Measurements from ENCODE around the gene FN3KRP. TPM values are rescaled to one million over a fixed set of nuclear protein-coding genes. Genes with fewer than 3 reads are reported as not detected.

FN3KRP gene
- polyA plus RNA-seq, 2 donors = 15.6 to 19.0 TPM

- WGBS, 2 donors = 53 to 66% methylated on average over 10 of the region's 10 CpGs
- H3K4me3 ChIP-seq (ENCODE audit: low read depth in 1 of 2, low read length in 2 of 2) = no peak overlapping the region
These were observed 29.1 kb upstream of the FN3KRP start for GRCh38 chr17:82687375-82687861.

GRCh38 chr17:82687871-82688270 is 28.6 kb upstream of the FN3KRP start:
- 87 to 95% methylated on average over 9 of the region's 9 CpGs for WGBS, 2 donors
- H3K4me1 ChIP-seq (ENCODE audit: control insufficient read depth in 2 of 2, insufficient read depth in 2 of 2, low read length in 1 of 2) = no peaks in the 10 kb centered on the region
- H3K4me3 ChIP-seq (ENCODE audit: low read depth in 1 of 2, low read length in 2 of 2) = no peak overlapping the region
- peaks cover 3% of the 10 kb centered on the region in 2 donors for H3K36me3 ChIP-seq (ENCODE audit: control insufficient read depth in 2 of 2, insufficient read depth in 2 of 2, low read length in 1 of 2)
- no peaks in the 10 kb centered on the region for H3K27me3 ChIP-seq (ENCODE audit: control insufficient read depth in 1 of 2, insufficient read depth in 2 of 2, low read length in 2 of 2)
- no peak overlapping the region for H3K27ac ChIP-seq (ENCODE audit: low read depth in 2 of 2, low read length in 1 of 2)
- H3K9me3 ChIP-seq (ENCODE audit: control insufficient read depth in 2 of 2, insufficient read depth in 1 of 2, low read depth in 1 of 2, low read length in 1 of 2) = no peaks in the 10 kb centered on the region

More at GRCh38 chr17:82687375-82687861, 29.1 kb upstream of the FN3KRP start:
- H3K9me3 ChIP-seq (ENCODE audit: control insufficient read depth in 2 of 2, insufficient read depth in 1 of 2, low read depth in 1 of 2, low read length in 1 of 2) = no peaks in the 10 kb centered on the region
- no peaks in the 10 kb centered on the region for H3K4me1 ChIP-seq (ENCODE audit: control insufficient read depth in 2 of 2, insufficient read depth in 2 of 2, low read length in 1 of 2)
- peaks cover 3% of the 10 kb centered on the region in 2 donors for H3K36me3 ChIP-seq (ENCODE audit: control insufficient read depth in 2 of 2, insufficient read depth in 2 of 2, low read length in 1 of 2)
- no peaks in the 10 kb centered on the region for H3K27me3 ChIP-seq (ENCODE audit: control insufficient read depth in 1 of 2, insufficient read depth in 2 of 2, low read length in 2 of 2)
- H3K27ac ChIP-seq (ENCODE audit: low read depth in 2 of 2, low read length in 1 of 2) = no peak overlapping the region

- Histone ChIP-seq H3K27me3 (ENCODE audit: control insufficient read depth in 1 of 2, insufficient read depth in 2 of 2, low read length in 2 of 2) (no peaks in the 10 kb centered on the region), H3K4me1 (ENCODE audit: control insufficient read depth in 2 of 2, insufficient read depth in 2 of 2, low read length in 1 of 2) (no peaks in the 10 kb centered on the region), H3K27ac (ENCODE audit: low read depth in 2 of 2, low read length in 1 of 2) (no peak overlapping the region), H3K4me3 (ENCODE audit: low read depth in 1 of 2, low read length in 2 of 2) (no peak overlapping the region), H3K36me3 (ENCODE audit: control insufficient read depth in 2 of 2, insufficient read depth in 2 of 2, low read length in 1 of 2) (peaks cover 3% of the 10 kb centered on the region in 2 donors), H3K9me3 (ENCODE audit: control insufficient read depth in 2 of 2, insufficient read depth in 1 of 2, low read depth in 1 of 2, low read length in 1 of 2) (no peaks in the 10 kb centered on the region)
- 87 to 88% methylated on average over 8 of the region's 8 CpGs for WGBS, 2 donors
These were observed 27.4 kb upstream of the FN3KRP start for GRCh38 chr17:82689077-82689476.

GRCh38 chr17:82690786-82691489 is 25.6 kb upstream of the FN3KRP start:
- Histone ChIP-seq H3K27ac (ENCODE audit: low read depth in 2 of 2, low read length in 1 of 2) (no peak overlapping the region), H3K4me3 (ENCODE audit: low read depth in 1 of 2, low read length in 2 of 2) (no peak overlapping the region), H3K9me3 (ENCODE audit: control insufficient read depth in 2 of 2, insufficient read depth in 1 of 2, low read depth in 1 of 2, low read length in 1 of 2) (no peaks in the 10 kb centered on the region), H3K36me3 (ENCODE audit: control insufficient read depth in 2 of 2, insufficient read depth in 2 of 2, low read length in 1 of 2) (peaks cover 0 to 3% of the 10 kb centered on the region in 2 donors), H3K27me3 (ENCODE audit: control insufficient read depth in 1 of 2, insufficient read depth in 2 of 2, low read length in 2 of 2) (no peaks in the 10 kb centered on the region), H3K4me1 (ENCODE audit: control insufficient read depth in 2 of 2, insufficient read depth in 2 of 2, low read length in 1 of 2) (no peaks in the 10 kb centered on the region)
- WGBS, 2 donors = 74 to 81% methylated on average over 18 of the region's 18 CpGs

- Histone ChIP-seq H3K36me3 (ENCODE audit: control insufficient read depth in 2 of 2, insufficient read depth in 2 of 2, low read length in 1 of 2) (peaks cover 0 to 3% of the 10 kb centered on the region in 2 donors), H3K9me3 (ENCODE audit: control insufficient read depth in 2 of 2, insufficient read depth in 1 of 2, low read depth in 1 of 2, low read length in 1 of 2) (no peaks in the 10 kb centered on the region), H3K4me3 (ENCODE audit: low read depth in 1 of 2, low read length in 2 of 2) (no peak overlapping the region), H3K4me1 (ENCODE audit: control insufficient read depth in 2 of 2, insufficient read depth in 2 of 2, low read length in 1 of 2) (peaks cover under 1% of the 10 kb centered on the region in 2 donors), H3K27me3 (ENCODE audit: control insufficient read depth in 1 of 2, insufficient read depth in 2 of 2, low read length in 2 of 2) (no peaks in the 10 kb centered on the region), H3K27ac (ENCODE audit: low read depth in 2 of 2, low read length in 1 of 2) (no peak overlapping the region)
- 88 to 91% methylated on average over 11 to 14 of the region's 17 CpGs for WGBS, 2 donors
These were observed 24.8 kb upstream of the FN3KRP start for GRCh38 chr17:82691714-82692113.

GRCh38 chr17:82692268-82692667 is 24.2 kb upstream of the FN3KRP start:
- Histone ChIP-seq H3K4me1 (ENCODE audit: control insufficient read depth in 2 of 2, insufficient read depth in 2 of 2, low read length in 1 of 2) (peaks cover 6% of the 10 kb centered on the region in 2 donors), H3K27me3 (ENCODE audit: control insufficient read depth in 1 of 2, insufficient read depth in 2 of 2, low read length in 2 of 2) (no peaks in the 10 kb centered on the region), H3K9me3 (ENCODE audit: control insufficient read depth in 2 of 2, insufficient read depth in 1 of 2, low read depth in 1 of 2, low read length in 1 of 2) (no peaks in the 10 kb centered on the region), H3K27ac (ENCODE audit: low read depth in 2 of 2, low read length in 1 of 2) (no peak overlapping the region), H3K36me3 (ENCODE audit: control insufficient read depth in 2 of 2, insufficient read depth in 2 of 2, low read length in 1 of 2) (peaks cover 0 to 3% of the 10 kb centered on the region in 2 donors), H3K4me3 (ENCODE audit: low read depth in 1 of 2, low read length in 2 of 2) (no peak overlapping the region)
- 85 to 90% methylated on average over 15 to 16 of the region's 16 CpGs for WGBS, 2 donors

- Histone ChIP-seq H3K4me3 (ENCODE audit: low read depth in 1 of 2, low read length in 2 of 2) (no peak overlapping the region), H3K9me3 (ENCODE audit: control insufficient read depth in 2 of 2, insufficient read depth in 1 of 2, low read depth in 1 of 2, low read length in 1 of 2) (no peaks in the 10 kb centered on the region), H3K27ac (ENCODE audit: low read depth in 2 of 2, low read length in 1 of 2) (no peak overlapping the region), H3K4me1 (ENCODE audit: control insufficient read depth in 2 of 2, insufficient read depth in 2 of 2, low read length in 1 of 2) (peaks cover 9% of the 10 kb centered on the region in 2 donors), H3K36me3 (ENCODE audit: control insufficient read depth in 2 of 2, insufficient read depth in 2 of 2, low read length in 1 of 2) (peaks cover 0 to 3% of the 10 kb centered on the region in 2 donors), H3K27me3 (ENCODE audit: control insufficient read depth in 1 of 2, insufficient read depth in 2 of 2, low read length in 2 of 2) (no peaks in the 10 kb centered on the region)
- 91 to 93% methylated on average over 22 of the region's 22 CpGs for WGBS, 2 donors
These were observed 23.2 kb upstream of the FN3KRP start for GRCh38 chr17:82693168-82693867.

- 74% methylated on average over 2 of the region's 2 CpGs for WGBS, 2 donors
- H3K4me1 ChIP-seq (ENCODE audit: control insufficient read depth in 2 of 2, insufficient read depth in 2 of 2, low read length in 1 of 2) = peaks cover 9 to 17% of the 10 kb centered on the region in 2 donors
- no peak overlapping the region for H3K4me3 ChIP-seq (ENCODE audit: low read depth in 1 of 2, low read length in 2 of 2)
These were observed 21.9 kb upstream of the FN3KRP start for GRCh38 chr17:82694647-82695046.

GRCh38 chr17:82696259-82696658 is 20.2 kb upstream of the FN3KRP start:
- H3K9me3 ChIP-seq (ENCODE audit: control insufficient read depth in 2 of 2, insufficient read depth in 1 of 2, low read depth in 1 of 2, low read length in 1 of 2) = no peaks in the 10 kb centered on the region
- no peak overlapping the region for H3K27ac ChIP-seq (ENCODE audit: low read depth in 2 of 2, low read length in 1 of 2)
- no peaks in the 10 kb centered on the region for H3K27me3 ChIP-seq (ENCODE audit: control insufficient read depth in 1 of 2, insufficient read depth in 2 of 2, low read length in 2 of 2)
- peaks cover 9 to 21% of the 10 kb centered on the region in 2 donors for H3K4me1 ChIP-seq (ENCODE audit: control insufficient read depth in 2 of 2, insufficient read depth in 2 of 2, low read length in 1 of 2)
- 94 to 95% methylated on average over 15 to 16 of the region's 17 CpGs for WGBS, 2 donors
- H3K4me3 ChIP-seq (ENCODE audit: low read depth in 1 of 2, low read length in 2 of 2) = no peak overlapping the region
- no peaks in the 10 kb centered on the region for H3K36me3 ChIP-seq (ENCODE audit: control insufficient read depth in 2 of 2, insufficient read depth in 2 of 2, low read length in 1 of 2)

More at GRCh38 chr17:82694647-82695046, 21.9 kb upstream of the FN3KRP start:
- Histone ChIP-seq H3K27ac (ENCODE audit: low read depth in 2 of 2, low read length in 1 of 2) (no peak overlapping the region), H3K36me3 (ENCODE audit: control insufficient read depth in 2 of 2, insufficient read depth in 2 of 2, low read length in 1 of 2) (peaks cover 0 to 3% of the 10 kb centered on the region in 2 donors), H3K9me3 (ENCODE audit: control insufficient read depth in 2 of 2, insufficient read depth in 1 of 2, low read depth in 1 of 2, low read length in 1 of 2) (no peaks in the 10 kb centered on the region), H3K27me3 (ENCODE audit: control insufficient read depth in 1 of 2, insufficient read depth in 2 of 2, low read length in 2 of 2) (no peaks in the 10 kb centered on the region)
